ENCODE results near the gene NIPBL.

GRCh38 chr5:36899860-36900259 lies 23.3 kb downstream of the NIPBL start:
- no peak for TF ChIP-seq POLR2A (IDR thresholded peaks at IDR 0.05)
- no peak for TF ChIP-seq CTCF (IDR thresholded peaks at IDR 0.05)

All from breast epithelium (tissue), 3 donors.